ENCODE results near the gene CDCA8. TPM values are rescaled to one million over a fixed set of nuclear protein-coding genes. Genes with fewer than 3 reads are reported as not detected.

Gene CDCA8
- total RNA-seq, 1 donor from 2014 or later, result 2.9 TPM

DNA sequence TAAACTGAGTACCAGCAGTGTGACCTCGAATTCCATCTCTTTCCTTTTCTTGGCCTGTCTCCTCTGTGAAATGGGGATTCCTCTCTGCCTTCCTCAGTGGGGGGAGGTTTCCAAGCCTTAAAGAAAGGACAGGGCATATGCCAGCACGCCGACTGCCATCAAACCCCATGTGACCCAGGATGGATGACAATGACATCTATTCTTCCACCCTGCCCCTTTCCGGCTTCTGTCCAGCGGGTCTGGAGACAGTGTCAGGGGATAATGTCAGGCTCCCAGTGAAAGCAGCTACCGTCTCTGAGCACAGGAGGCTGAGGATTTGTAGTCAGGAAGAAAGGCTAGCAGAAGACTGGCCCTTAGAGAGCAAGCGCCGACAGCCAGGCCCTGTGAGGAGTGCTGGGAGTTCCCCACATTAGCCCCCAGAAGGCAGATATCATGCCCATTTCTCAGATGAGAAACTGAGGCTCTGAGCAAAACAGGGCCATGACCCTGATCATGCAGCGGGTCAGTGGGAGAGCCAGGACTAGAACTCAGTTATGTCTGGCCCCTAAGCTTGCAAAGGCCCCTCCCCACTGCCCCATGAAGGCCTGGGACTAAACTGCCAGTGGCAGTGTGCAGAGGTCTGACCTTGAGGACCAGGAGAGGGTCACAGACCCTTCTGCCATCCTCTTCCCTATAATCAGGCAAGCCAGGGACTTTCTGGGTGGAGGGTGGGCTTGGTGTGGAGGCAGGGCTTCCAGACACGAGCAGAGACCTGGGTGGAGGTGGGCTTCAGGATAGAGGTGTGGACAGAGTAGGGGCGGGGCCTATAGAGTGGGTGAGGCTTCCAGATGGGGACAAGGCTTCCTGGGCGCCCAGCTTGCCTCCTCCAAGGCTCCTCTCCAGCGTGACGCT, 30.1 kb downstream of the CDCA8 start:
- H3K9me3 Mint-ChIP-seq, result no peaks in the 10 kb centered on the region
- DNase-seq (no peak), ATAC-seq (ENCODE audit: low read depth) (no peak)
- H3K4me3 Mint-ChIP-seq, result no peak overlapping the region
- CTCF ChIA-PET, result no interaction called here
- H3K27me3 Mint-ChIP-seq, result peaks cover 3% of the 10 kb centered on the region
- TF ChIP-seq, protein P1, sequence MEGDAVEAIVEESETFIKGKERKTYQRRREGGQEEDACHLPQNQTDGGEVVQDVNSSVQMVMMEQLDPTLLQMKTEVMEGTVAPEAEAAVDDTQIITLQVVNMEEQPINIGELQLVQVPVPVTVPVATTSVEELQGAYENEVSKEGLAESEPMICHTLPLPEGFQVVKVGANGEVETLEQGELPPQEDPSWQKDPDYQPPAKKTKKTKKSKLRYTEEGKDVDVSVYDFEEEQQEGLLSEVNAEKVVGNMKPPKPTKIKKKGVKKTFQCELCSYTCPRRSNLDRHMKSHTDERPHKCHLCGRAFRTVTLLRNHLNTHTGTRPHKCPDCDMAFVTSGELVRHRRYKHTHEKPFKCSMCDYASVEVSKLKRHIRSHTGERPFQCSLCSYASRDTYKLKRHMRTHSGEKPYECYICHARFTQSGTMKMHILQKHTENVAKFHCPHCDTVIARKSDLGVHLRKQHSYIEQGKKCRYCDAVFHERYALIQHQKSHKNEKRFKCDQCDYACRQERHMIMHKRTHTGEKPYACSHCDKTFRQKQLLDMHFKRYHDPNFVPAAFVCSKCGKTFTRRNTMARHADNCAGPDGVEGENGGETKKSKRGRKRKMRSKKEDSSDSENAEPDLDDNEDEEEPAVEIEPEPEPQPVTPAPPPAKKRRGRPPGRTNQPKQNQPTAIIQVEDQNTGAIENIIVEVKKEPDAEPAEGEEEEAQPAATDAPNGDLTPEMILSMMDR (IDR thresholded peaks at IDR 0.05), result no peak
- H3K36me3 Mint-ChIP-seq (ENCODE audit: low read depth), result no peaks in the 10 kb centered on the region
- H3K27ac Mint-ChIP-seq, result no peak overlapping the region
- H3K4me1 Mint-ChIP-seq, result no peaks in the 10 kb centered on the region
- intact Hi-C loops (cut with micrococcal nuclease), result no loop called here
- POLR2A ChIA-PET, result no interaction called here

DNA sequence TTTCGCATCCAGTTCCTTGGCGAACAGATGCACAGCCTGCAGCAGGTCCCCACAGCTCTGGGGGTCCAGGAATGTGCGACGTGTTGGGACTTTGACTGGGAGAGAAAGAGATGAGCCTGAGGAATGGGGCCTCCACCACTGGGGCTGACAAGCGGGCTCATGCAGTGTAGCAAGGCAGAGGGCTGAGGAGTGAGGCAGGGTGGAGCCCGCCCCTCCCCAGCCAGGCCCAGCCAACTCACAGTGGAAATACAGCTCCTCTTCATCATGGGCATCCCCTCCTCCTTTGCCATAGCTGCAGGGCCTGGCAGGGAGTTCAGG, 30.7 kb downstream of the CDCA8 start:
- no peaks in the 10 kb centered on the region for H3K9me3 Mint-ChIP-seq
- no peaks in the 10 kb centered on the region for H3K36me3 Mint-ChIP-seq (ENCODE audit: low read depth)
- peaks cover 3% of the 10 kb centered on the region for H3K27me3 Mint-ChIP-seq
- ChIA-PET POLR2A (no interaction called here), CTCF (no interaction called here)
- no peak for ATAC-seq (ENCODE audit: low read depth)
- H3K4me1 Mint-ChIP-seq, result no peaks in the 10 kb centered on the region
- intact Hi-C loops (cut with micrococcal nuclease), result no loop called here
- no peak for DNase-seq
- H3K27ac Mint-ChIP-seq, result no peak overlapping the region
- TF ChIP-seq, protein P1 (IDR thresholded peaks at IDR 0.05), result no peak
- no peak overlapping the region for H3K4me3 Mint-ChIP-seq

DNA sequence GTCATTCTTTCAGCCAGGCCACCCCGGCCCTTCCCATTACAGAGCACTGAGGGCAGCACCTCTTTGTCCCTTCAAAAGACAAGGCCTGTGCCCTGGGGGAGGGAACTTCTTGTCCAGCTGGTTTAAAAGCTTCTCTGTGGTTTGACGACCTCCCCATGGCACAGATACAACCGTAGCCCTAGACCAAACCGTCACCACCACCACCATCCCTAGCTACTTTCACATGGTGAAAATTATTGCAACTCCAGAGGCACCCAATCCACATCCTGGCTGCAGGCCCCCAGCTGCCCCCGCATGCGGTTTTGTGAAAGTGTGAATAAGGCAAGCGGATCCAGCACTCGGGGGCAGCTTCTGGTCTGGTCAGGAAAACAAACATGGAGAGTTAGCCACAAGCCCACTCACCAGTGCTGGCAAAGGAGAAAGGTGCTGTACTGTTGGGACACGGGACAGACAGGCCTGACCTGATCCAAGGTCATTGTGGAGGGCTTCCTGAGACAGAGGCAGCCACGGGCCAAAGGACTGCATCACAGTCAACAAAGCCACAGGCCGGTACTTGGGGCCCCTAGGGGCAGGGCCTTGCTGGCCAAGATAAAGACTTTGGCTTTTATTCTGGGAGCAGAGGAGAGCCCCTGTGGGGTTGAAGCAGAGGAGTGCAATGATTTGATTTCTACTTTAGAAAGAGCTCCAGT, 31.2 kb downstream of the CDCA8 start:
- H3K36me3 Mint-ChIP-seq (ENCODE audit: low read depth), result no peaks in the 10 kb centered on the region
- no peaks in the 10 kb centered on the region for H3K9me3 Mint-ChIP-seq
- H3K27me3 Mint-ChIP-seq, result peaks cover 6% of the 10 kb centered on the region
- no peak overlapping the region for H3K4me3 Mint-ChIP-seq
- ChIA-PET POLR2A (no interaction called here), CTCF (no interaction called here)
- TF ChIP-seq, protein P1 (IDR thresholded peaks at IDR 0.05), result no peak
- no peak overlapping the region for H3K27ac Mint-ChIP-seq
- H3K4me1 Mint-ChIP-seq, result no peaks in the 10 kb centered on the region
- ATAC-seq (ENCODE audit: low read depth) (no peak), DNase-seq (no peak)
- intact Hi-C loops (cut with micrococcal nuclease), result no loop called here

DNA sequence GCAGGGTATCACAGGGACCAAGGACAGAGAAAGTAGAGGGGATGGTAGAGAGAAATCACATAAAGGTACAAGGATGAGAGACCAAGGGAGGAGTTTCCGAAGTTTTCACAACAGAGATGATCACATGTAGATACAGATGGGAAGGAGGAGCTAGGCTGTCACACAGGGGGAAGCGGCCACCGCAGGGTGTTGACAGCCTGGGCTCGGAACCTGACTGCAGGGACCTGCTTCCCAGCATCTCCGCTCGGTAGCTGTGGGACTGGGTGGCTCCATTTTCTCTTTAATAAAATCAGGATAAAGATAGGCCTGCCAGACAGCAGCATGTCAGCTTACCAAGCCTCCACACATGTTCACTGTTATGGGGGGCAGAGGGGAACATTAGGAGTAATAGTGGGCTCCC, 32.3 kb downstream of the CDCA8 start:
- Mint-ChIP-seq H3K27ac (no peak overlapping the region), H3K36me3 (ENCODE audit: low read depth) (no peaks in the 10 kb centered on the region), H3K4me1 (no peaks in the 10 kb centered on the region), H3K9me3 (no peaks in the 10 kb centered on the region), H3K27me3 (peaks cover 7% of the 10 kb centered on the region), H3K4me3 (no peak overlapping the region)
- TF ChIP-seq, protein P1 (IDR thresholded peaks at IDR 0.05), result no peak
- POLR2A ChIA-PET, result no interaction called here
- ATAC-seq (ENCODE audit: low read depth) (no peak), DNase-seq (no peak)
- CTCF ChIA-PET, result no interaction called here
- intact Hi-C loops (cut with micrococcal nuclease), result no loop called here

DNA sequence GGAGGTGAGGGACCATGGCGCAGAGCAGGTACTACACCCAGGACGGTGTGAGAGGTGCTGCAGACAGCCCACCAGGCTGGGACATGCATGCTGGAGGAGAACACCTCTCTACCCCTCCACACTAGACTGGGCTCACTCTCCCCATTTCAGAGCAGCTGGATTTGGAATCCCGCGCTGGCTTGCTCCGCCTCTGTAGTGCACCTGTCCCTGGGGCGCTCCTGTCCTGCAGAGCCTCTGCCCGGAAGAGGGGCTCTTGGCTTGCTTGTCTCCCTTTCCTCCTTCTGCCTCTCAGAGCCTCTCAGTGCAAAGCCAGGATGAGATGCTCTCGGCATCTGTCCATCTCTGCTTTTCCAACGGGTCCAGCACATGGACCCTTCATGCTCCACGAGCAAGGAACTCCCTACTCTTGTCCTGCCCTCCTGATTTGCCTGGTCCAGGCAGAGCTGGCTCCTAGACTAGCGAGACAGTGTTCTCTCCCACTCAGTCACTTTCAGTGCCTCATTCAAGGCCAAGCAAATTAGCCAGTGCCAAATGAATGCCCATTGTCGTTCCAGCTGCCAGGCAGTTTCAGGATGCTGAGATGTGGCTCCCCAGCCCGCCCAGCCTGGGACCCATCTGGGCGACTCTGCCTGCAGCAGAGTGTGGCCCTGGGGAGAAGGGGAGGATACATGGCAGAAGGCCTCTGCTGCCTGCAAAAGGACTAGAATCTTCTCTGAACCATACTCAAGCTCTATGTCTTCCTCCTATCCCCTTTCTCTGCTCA, 33.7 kb downstream of the CDCA8 start:
- TF ChIP-seq, protein P1 (IDR thresholded peaks at IDR 0.05), result no peak
- intact Hi-C loops (cut with micrococcal nuclease), result no loop called here
- H3K27ac Mint-ChIP-seq, result no peak overlapping the region
- no peak for DNase-seq
- H3K9me3 Mint-ChIP-seq, result no peaks in the 10 kb centered on the region
- no peaks in the 10 kb centered on the region for H3K36me3 Mint-ChIP-seq (ENCODE audit: low read depth)
- ATAC-seq (ENCODE audit: low read depth), result no peak
- no peaks in the 10 kb centered on the region for H3K4me1 Mint-ChIP-seq
- no peak overlapping the region for H3K4me3 Mint-ChIP-seq
- ChIA-PET CTCF (no interaction called here), POLR2A (no interaction called here)
- H3K27me3 Mint-ChIP-seq, result peaks cover 12% of the 10 kb centered on the region

Data from activated B cell treated with CpG ODN at 0.5 μM for 24 hours (primary cell).